Activated naive CD4-positive, alpha-beta T cell treated with anti-CD3 and anti-CD28 coated beads, Interleukin-2, amount 50 U/mL, for 72 hours (primary cell): Measurements from ENCODE around the gene MMP12. TPM values are rescaled to one million over a fixed set of nuclear protein-coding genes. Genes with fewer than 3 reads are reported as not detected.
A peak's percentile ranks its signal among the peaks of the same experiment; 100 is the strongest.
"Not testable (repeated sequence)": the region's sequence is repeated elsewhere in the genome, so short reads cannot be mapped to it uniquely, and the experiment has no call there.

Source experiments
- ATAC-seq, 2 donors: fragments of 150-1000 bp; cut with Tn5 transposase; 2 replicates each; pipeline ENCODE4 v1.10.0; 2021; ENCODE audit warnings: mild to moderate bottlenecking in 2 of 2, moderate library complexity in 2 of 2
- DNase-seq, 2 donors: peaks; one replicate each; pipeline ENCODE4 v3.0.0; 2021 to 2022; ENCODE audit warnings: low spot score in 2 of 2
- H3K27ac Mint-ChIP-seq, 2 donors: one replicate each; pipeline ENCODE4 v1.8.0; 2022; ENCODE audit warnings: mild to moderate bottlenecking in 2 of 2, mixed read lengths in 2 of 2
- H3K36me3 Mint-ChIP-seq, 2 donors: one replicate each; pipeline ENCODE4 v1.8.0; 2022; ENCODE audit warnings: mixed read lengths in 2 of 2
- H3K9me3 Mint-ChIP-seq, 2 donors: one replicate each; pipeline ENCODE4 v1.8.0; 2022; ENCODE audit warnings: mixed read lengths in 2 of 2
- total RNA-seq, 2 donors: library from RNA; stranded (reverse); gene quantifications; one replicate each; pipeline ENCODE4 v1.2.3, GENCODE V29; 2022

The MMP12 gene
- total RNA-seq, 2 donors from 2014 or later = not detected

DNA sequence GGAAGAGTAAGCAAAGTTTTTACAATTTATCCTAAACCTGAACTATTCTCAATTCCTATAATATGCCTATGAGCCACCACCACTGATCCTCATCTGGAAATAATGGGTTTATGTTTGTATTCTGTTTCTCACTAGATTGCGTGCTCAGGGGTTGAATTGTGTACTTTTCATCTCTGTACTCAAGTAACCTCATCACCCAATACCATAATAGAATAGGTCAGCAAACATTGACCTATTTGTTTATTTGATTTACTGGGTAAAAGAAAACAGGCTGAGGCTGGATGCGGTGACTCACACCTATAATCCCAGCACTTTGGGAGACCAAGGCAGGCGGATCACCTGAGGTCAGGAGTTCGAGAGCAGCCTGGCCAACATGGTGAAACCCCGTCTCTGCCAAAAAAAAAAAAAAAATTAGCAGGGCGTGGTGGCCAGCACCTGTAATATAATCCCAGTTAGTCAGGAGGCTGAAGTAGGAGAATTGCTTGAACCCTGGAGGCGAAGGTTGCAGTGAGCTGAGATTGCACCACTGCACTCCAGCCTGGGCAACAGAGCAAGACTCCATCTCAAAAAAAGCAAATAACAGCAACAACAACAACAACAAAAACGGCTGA, 5.3 kb downstream of the MMP12 start:
- H3K36me3 Mint-ChIP-seq, ATAC-seq, H3K9me3 Mint-ChIP-seq, DNase-seq, H3K27ac Mint-ChIP-seq: not testable (repeated sequence)

DNA sequence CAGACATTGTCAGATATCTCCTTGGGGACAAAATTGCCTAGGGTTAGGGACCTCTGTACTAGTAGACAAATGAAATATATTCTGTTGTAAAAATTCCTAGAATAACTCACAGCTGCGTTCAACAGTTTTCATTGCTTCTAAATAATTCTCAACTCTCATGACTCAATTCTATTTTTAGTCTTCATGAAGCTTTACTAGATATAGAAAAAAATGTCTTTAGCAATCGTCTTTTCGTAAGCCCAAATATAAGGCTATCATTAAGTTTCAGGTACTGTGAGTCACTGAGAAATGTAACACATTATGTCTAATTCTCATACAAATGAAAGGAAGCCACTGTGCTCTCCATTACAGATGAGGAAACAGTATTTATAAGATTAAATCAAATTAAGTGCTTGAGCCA, 6.4 kb downstream of the MMP12 start:
- DNase-seq = no peak
- ATAC-seq = no peak
- Mint-ChIP-seq H3K9me3 (no peaks in the 10 kb centered on the region), H3K27ac (no peak overlapping the region), H3K36me3 (no peaks in the 10 kb centered on the region)

DNA sequence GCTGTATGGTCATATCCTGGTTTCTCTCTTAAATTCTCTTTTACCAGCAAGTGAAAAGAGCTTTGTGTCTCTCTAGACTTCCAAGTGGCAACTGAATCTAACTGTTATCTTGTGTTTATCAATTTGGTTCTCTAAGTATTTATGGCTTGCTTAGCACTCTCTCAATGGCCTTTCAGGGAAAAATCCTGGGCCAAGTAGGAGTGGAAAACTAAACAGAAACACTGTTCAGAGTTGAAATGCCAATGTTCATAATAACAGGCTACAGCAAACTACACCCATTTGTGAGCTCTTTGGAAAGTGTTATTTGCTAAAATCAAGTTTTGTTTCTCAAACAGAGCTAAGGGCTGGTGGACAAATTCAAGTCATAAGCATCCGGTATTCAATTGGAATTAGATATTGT, 10.1 kb downstream of the MMP12 start:
- Mint-ChIP-seq H3K27ac (no peak overlapping the region), H3K36me3 (no peaks in the 10 kb centered on the region), H3K9me3 (no peaks in the 10 kb centered on the region)
- DNase-seq (no peak), ATAC-seq (no peak)

DNA sequence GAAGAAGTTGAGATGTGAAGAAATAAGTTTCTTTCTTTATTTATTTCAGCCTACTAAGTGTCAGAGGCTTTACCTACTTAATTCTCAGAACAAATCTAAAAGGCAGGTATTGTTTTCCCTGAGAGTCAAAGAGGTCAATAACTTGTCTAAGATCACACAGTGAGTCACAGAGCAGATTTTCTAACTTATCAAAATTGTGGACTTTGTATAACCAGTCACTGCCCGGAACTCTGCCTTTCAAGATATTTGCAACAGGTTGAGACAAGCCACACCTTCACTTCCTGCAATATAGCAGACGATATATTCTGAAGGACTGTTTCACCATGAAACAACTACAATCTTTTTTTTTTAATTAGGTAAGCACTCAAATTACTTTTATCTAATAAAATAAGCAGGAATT, 20.8 kb downstream of the MMP12 start:
- ATAC-seq (no peak), DNase-seq (no peak)
- Mint-ChIP-seq H3K36me3 (no peaks in the 10 kb centered on the region), H3K9me3 (no peaks in the 10 kb centered on the region), H3K27ac (no peak overlapping the region)

DNA sequence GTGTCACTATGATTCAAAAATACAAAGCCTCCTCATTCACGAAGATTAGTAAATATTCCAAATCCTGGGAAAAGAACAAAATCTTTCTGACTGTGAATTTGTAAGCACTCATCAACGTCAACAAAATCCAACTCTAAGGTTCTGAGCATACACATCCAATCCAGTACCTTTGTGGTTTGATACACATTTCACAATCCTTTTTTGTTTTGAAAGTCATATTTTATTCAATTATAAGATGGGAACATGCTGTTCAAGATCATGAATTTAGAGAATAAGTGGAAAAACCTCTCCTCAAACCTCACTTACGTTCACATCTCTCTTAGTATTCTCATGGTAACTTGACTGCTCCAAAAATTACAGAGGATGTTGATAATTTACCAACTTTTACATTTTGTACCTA, 21.7 kb downstream of the MMP12 start:
- Mint-ChIP-seq H3K36me3 (no peaks in the 10 kb centered on the region), H3K9me3 (no peaks in the 10 kb centered on the region), H3K27ac (no peak overlapping the region)
- no peak for ATAC-seq
- no peak for DNase-seq

DNA sequence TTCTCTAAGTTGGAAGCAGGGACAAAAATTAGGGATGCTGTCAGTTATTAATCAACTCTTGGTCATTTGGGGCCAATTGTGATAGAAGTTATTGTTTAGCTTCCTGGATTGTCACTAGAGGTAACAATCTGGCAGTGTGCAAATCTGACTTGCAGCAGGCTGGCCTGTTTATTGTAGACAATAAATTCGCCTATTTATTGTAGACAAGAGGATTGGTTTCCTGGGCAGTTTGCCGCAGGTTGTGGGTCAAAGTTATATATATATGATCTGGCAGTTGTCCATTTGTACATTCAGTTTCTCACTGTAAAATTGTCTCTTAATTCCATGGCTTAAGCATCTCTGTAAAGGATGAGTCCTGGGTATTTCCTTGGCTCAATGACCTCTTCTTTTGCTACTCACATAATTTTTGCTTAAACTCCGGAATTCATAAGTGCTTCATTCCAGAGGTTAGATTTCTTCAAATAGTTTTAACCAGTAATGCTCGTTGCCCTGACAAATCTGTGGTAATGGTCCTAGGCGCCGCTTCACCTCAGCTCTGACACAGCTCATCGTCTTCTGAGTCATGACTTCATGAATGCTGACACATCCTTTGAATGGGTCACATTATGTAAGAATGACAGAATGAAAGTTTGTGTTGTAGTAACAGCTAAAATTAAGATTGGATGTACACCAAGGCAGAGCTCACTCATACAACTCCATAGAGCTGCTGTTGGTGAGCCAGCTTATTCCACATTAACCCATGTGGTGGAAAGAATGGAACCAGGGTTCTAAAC, 23.6 kb downstream of the MMP12 start:
- ATAC-seq = no peak
- peaks cover 0 to 4% of the 10 kb centered on the region in 2 donors for H3K9me3 Mint-ChIP-seq
- H3K27ac Mint-ChIP-seq = no peak overlapping the region
- H3K36me3 Mint-ChIP-seq = no peaks in the 10 kb centered on the region
- DNase-seq = no peak

DNA sequence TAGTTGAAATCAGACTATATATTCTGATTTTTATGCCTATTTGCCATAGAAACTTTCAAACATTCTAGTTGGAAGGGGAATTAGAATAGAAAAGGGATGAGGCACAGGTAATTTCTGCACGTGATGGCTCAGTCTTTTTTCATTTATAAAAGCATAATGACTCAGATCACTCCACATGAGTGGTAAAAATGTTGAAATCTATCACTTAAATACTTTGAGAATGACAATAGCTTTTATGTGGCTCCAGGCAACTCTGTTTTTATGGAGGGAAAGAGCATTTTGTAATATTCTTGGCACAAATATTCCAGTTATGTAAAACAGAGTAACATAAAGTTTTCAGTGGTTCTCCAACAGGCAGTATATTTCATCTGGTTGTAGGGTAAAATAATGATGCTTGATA, 25.5 kb downstream of the MMP12 start:
- Mint-ChIP-seq H3K36me3 (no peaks in the 10 kb centered on the region), H3K9me3 (peaks cover 0 to 4% of the 10 kb centered on the region in 2 donors), H3K27ac (no peak overlapping the region)
- ATAC-seq (no peak), DNase-seq (no peak)

DNA sequence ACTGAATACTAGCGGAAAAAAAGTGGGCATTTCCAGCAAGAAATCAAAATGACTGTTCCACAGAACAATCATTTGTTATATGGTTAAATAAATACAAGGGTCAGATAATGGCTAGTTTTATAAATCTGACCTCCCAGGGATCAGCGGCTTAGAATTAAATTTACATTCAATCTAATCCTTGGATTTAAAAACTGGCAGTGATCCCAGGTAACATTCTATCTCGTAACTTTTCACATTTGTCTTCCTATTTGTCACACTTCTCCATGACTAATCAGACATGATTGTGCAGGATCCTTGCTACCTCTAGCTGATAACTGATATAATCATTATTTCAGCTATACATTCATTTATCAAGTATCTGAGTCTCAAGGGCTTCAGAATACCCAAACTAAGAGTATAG, 28.5 kb downstream of the MMP12 start:
- Mint-ChIP-seq H3K9me3 (peaks cover 0 to 4% of the 10 kb centered on the region in 2 donors), H3K27ac (no peak overlapping the region), H3K36me3 (no peaks in the 10 kb centered on the region)
- DNase-seq (no peak), ATAC-seq (no peak)

DNA sequence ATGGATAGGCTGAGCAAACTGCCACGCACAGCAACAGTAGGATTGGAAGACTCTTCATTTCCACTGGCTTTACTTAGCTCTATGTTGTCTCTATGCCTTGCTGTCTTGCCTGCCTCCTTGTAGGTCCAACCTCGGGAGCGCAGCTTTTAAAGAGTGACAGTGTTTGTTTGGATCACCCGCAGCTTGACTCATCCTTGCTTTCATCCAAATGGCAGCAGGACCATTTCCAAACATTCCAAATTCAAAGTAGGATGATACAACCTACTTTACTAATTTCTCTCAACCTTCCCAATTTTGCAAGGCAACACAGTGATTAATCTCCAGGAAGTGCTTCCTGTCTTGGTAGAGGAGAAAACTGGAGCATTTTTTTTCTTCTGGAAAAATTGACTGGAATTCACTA, 31.3 kb downstream of the MMP12 start, which contains the start of gene MMP3:
MMP3 (minus strand) TSS at position 121 of the 400 bp plus-strand sequence; CDS start at position 58, 63 bp downstream.
- H3K27ac Mint-ChIP-seq = no peak within 1 kb of the TSS
- no peaks in the 10 kb centered on the region for H3K36me3 Mint-ChIP-seq
- ATAC-seq = no peak
- peaks cover 0 to 4% of the 10 kb centered on the region in 2 donors for H3K9me3 Mint-ChIP-seq
- DNase-seq = no peak

DNA sequence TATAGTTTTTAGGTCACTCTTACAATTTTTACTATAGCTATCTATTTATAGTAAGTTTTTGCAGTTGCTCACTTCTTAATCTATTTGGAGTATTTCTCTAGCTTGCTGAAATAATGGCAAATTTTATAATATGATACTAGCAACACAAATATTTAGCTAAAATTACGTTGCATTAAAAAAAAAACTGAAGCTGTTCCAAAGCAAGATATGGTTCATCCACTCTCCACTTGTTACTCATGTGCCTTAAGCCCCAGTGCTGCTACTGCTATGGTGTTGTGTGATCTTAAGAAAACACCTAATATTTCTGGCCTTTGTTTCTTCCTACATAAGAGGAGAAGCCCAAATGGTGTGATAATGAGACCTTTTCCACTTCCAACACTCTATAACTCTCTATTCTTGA, 31.9 kb downstream of the MMP12 start:
- Mint-ChIP-seq H3K9me3 (peaks cover 0 to 4% of the 10 kb centered on the region in 2 donors), H3K36me3 (no peaks in the 10 kb centered on the region), H3K27ac (no peak overlapping the region)
- no peak for DNase-seq
- no peak for ATAC-seq

DNA sequence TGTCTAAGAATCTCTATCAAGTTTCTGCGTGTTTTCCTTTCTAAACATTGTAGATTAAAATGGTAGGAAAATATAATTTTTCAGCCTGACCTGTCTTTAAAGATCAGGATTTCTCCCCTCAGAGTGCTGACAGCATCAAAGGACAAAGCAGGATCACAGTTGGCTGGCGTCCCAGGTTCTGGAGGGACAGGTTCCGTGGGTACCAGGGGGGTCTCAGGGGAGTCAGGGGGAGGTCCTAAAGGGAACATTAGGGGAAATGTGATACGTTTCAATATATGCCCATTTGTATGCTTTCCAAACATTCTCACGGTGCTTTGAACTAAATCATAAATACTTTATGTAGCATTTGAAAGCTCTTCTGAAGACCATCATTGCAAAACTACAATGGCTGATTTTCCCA, 34.8 kb downstream of the MMP12 start:
- Mint-ChIP-seq H3K9me3 (no peaks in the 10 kb centered on the region), H3K27ac (no peak overlapping the region), H3K36me3 (no peaks in the 10 kb centered on the region)
- DNase-seq (no peak), ATAC-seq (no peak)

DNA sequence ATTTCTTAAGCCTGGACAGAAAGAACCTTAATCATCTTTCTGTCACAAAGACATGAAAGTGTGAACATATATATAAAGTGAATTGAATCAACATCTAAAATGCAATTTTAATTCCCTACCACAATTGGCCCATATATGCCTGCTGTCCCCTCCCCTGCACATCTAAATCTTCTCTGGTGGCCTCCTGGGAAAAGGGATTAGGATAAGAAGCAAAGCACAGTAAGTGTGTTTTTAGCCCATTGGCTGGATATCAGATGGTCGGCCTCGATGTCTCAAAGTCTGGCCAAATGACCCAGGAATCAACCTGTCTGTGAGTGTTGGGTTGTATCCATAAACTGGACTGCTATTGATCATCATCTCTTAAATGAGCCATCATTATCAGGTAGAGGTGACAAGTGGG, 37.1 kb downstream of the MMP12 start:
- Mint-ChIP-seq H3K27ac (no peak overlapping the region), H3K9me3 (no peaks in the 10 kb centered on the region), H3K36me3 (no peaks in the 10 kb centered on the region)
- ATAC-seq = no peak
- DNase-seq = no peak

DNA sequence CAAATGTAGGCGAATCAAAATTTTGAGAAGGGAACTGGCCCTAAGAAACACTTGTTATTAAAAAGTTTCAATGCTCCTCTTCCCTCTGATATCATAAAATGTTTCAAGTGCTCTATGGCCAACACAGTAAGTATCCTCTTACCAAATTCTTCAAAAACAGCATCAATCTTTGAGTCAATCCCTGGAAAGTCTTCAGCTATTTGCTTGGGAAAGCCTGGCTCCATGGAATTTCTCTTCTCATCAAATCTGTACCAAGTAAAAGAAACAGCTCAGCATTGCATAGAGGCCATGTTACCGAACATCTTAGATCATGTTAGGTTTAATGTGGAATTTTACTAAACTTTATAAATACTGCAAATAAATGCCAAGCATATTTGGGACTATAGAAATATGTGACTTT, 37.6 kb downstream of the MMP12 start:
- DNase-seq = no peak
- no peak overlapping the region for H3K27ac Mint-ChIP-seq
- H3K9me3 Mint-ChIP-seq = no peaks in the 10 kb centered on the region
- ATAC-seq = no peak
- no peaks in the 10 kb centered on the region for H3K36me3 Mint-ChIP-seq

DNA sequence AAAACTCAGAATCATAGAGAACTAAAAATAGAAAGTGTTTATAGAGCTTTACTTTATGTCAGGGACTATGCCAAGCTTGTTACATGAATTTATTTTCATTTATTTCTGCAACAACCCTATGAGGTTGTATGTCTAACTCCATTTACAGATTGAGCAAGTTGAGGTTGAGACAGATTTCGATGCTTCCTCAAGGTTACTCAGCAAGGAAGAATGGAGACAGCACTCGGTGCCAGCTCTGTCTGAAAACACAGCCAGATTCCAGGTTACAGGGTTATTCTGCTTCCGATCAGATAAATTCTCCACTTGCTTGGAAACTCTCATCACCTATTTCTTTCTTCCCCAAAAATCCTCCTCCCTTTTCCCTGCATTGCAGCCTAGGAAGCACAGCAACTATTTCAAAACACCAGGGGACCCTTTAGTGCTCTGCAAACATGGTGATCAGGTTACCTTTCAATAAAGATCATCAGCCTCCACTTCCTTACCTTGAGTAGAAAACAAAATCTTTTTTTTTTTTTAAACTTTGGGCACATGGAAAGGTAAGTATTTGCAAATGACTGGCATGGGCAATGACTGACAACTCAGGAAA, 38.4 kb downstream of the MMP12 start:
- no peaks in the 10 kb centered on the region for H3K9me3 Mint-ChIP-seq
- ATAC-seq (no peak), DNase-seq (no peak)
- H3K27ac Mint-ChIP-seq = no peak overlapping the region
- H3K36me3 Mint-ChIP-seq = no peaks in the 10 kb centered on the region

DNA sequence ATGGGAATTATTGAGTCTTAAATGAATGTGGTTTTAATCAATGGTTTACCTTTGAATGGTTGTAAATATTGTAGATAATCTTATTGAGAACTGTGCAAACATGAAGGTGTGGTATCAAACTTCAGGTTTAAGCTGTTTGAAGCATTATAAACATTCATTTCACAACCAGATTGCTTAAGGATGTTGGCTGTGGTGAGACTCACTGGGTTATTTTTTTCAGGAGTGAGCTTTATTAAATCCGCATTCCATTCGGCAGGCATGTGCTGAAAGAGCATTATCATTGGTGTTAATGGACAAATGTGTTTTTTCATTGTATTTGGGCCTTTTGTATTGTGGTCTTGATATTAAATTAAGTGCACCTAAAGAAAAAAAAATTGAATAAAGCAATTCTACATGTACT, 41.1 kb downstream of the MMP12 start:
- DNase-seq (no peak), ATAC-seq (no peak)
- Mint-ChIP-seq H3K36me3 (no peaks in the 10 kb centered on the region), H3K9me3 (no peaks in the 10 kb centered on the region), H3K27ac (no peak overlapping the region)

DNA sequence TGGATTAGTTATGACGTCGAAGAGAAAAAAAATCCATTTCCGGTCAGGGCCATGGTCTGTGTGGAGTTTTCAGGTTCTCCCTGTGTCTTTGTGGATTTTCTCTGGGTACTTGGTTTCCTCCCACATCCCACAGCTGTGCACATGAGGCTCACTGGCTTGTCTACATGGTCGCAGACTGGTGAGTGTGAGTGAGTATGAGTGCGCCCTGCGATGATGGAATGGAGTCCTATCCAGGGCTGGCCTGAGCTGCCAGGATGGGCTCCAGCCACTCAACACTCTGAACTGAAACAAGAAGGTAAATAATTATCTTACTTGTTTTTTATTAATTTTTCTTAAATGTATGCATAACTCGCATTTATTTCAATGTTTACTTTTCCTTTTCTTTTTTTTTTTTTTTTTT, 42.2 kb downstream of the MMP12 start:
- Mint-ChIP-seq H3K27ac (no peak overlapping the region), H3K9me3 (no peaks in the 10 kb centered on the region), H3K36me3 (no peaks in the 10 kb centered on the region)
- no peak for ATAC-seq
- no peak for DNase-seq

DNA sequence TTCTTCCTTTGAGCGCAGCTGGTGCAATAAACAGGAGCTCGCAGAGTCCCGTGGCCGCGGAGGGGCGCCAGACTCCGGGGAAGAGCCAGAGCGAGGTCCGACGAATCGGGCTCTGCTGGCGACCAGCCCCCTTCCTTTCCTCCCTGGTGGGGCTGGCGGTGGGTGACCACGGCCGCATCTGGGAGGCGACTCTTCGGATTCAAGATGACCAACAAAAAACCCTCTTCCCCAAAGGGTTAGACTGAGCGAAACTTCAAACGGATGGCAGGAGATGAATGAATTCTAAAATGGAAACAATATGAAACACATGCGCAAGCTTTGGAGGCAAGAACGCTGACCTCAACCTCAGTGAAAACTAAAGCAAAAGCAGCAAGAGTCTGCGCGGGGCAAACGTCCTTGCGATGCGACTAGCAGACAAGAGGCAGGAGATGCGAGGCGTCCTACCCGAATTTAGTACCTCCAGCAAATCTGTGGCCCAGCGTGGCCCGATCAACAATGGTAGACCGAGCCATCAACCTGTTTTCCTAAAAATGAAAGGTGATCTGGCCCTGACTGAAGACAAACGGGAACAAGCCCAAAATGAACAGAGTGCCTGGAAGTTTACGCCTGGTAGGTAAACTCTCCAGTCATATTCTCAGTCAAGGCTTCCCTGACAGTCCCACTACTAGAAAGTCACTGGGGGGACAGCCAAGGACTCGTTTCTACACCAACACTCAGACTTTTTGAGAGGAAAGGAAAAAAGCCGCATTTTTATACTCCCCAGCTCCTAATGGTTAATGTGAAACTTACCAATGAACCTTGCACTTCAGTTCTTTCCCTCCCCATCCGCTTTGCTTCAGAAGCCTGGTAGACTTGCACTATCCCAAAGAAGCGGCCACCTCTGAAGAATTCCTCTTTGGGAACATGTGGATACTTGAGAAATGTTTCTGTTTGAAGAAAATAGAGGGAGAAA, 43.0 kb downstream of the MMP12 start:
- ATAC-seq (peak in 1 of 2 donors; percentile 41), DNase-seq (peak in 1 of 2 donors; percentile 19)
- H3K36me3 Mint-ChIP-seq = no peaks in the 10 kb centered on the region
- H3K9me3 Mint-ChIP-seq = no peaks in the 10 kb centered on the region
- H3K27ac Mint-ChIP-seq = no peak overlapping the region
